Stomach (tissue), 9 donors: ENCODE measurements around the gene SPATA18. TPM values are rescaled to one million over a fixed set of nuclear protein-coding genes. Genes with fewer than 3 reads are reported as not detected.

ENCODE experiments used
- DNase-seq, 2 donors: peaks; one replicate each; pipeline versions ENCODE4 v3.0.0 to v3.0.0-alpha.2; 2013 to 2019
- H3K27ac ChIP-seq, 5 donors: fragments of 200-600 bp in 4 of 5; sonication (generic) in 4 of 5; one replicate each; pipeline ENCODE4 v1.5.1; 2013 to 2019; ENCODE audit warnings: mild to moderate bottlenecking in 1 of 5, moderate library complexity in 1 of 5
- H3K27me3 ChIP-seq, 3 donors: fragments of 200-600 bp; sonication (generic); one replicate each; pipeline ENCODE4 v1.5.1; 2017 to 2019; ENCODE audit warnings: mixed run types in 1 of 3
- H3K36me3 ChIP-seq, 4 donors: fragments of 200-600 bp; sonication (generic); 1 replicate in 3 of 4; 2 replicates in 1 of 4; pipeline ENCODE4 v1.5.1; 2016 to 2019
- H3K4me1 ChIP-seq, 4 donors: fragments of 200-600 bp; sonication (generic); one replicate each; pipeline ENCODE4 v1.5.1; 2016 to 2019
- H3K4me3 ChIP-seq, 4 donors: fragments of 200-600 bp; sonication (generic) in 3 of 4; one replicate each; pipeline ENCODE4 v1.5.1; 2016 to 2019; ENCODE audit warnings: mild to moderate bottlenecking in 1 of 4
- H3K9me3 ChIP-seq, 4 donors: fragments of 200-600 bp; sonication (generic); one replicate each; pipeline ENCODE4 v1.5.1; 2016 to 2019
- CTCF ChIP-seq, 7 experiments: fragments of 450-650 bp in 4 of 7; fragments of 200-600 bp in 3 of 7; sonication (generic) in 3 of 7; IDR thresholded peaks; one replicate each; pipeline ENCODE4 v1.5.1; 2016 to 2019; ENCODE audit warnings: antibody characterized with exemption in 7 of 7, control low read depth in 2 of 7, mild to moderate bottlenecking in 1 of 7
- EP300 ChIP-seq: sonication (generic); formaldehyde crosslinking; IDR thresholded peaks from one replicate; pipeline ENCODE4 v1.6.1; 2017; ENCODE audit warnings: antibody characterized with exemption
- POLR2A ChIP-seq, 4 donors: fragments of 450-650 bp; IDR thresholded peaks; one replicate each; pipeline ENCODE4 v1.6.1; 2016; ENCODE audit warnings: antibody characterized with exemption in 4 of 4, control low read depth in 2 of 4, mild to moderate bottlenecking in 1 of 4, moderate library complexity in 1 of 4
- POLR2AphosphoS5 ChIP-seq, 3 donors: sonication (generic); formaldehyde crosslinking; IDR thresholded peaks; one replicate each; pipeline ENCODE4 v1.6.1; 2016; ENCODE audit warnings: antibody characterized with exemption in 3 of 3
- WGBS, 5 donors: extraction: QIAGEN DNeasy Blood & Tissue Kit in 3 of 5; methylation state at CpG; one replicate each; pipeline versions ENCODE4 v1.1.5 to v1.1.7; 2013 to 2018; 5-methylcytosine and 5-hydroxymethylcytosine counted together
- intact Hi-C: fragments of 100-400 bp; cut with DNase I; formaldehyde crosslinking; loops from one replicate; pipeline ENCODE4 v1.15.1; 2023; ENCODE audit warnings: low total_unique reads
- polyA plus RNA-seq, 3 donors: library from polyadenylated mRNA; stranded (reverse); fragments of 200-250 nt; gene quantifications; one replicate each; pipeline ENCODE4 v1.2.3, GENCODE V29; 2013
- total RNA-seq, 5 donors: library from RNA; depleted of rRNA; stranded (reverse); fragments of >200 nt; gene quantifications; one replicate each; pipeline versions ENCODE4 v1.1.0 to v1.2.3, GENCODE V29; 2014 to 2016
- donor health status: healthy with polysubstance abuse.
- donor health status: Bipolar disorder and iron deficiency.
- donor health status: healthy.

The SPATA18 gene
- total and polyA plus RNA-seq, 8 donors, result 1.8 to 21.1 (median 3.9) TPM; not detected in 1

GRCh38 chr4:52091801-52092200 is 40.7 kb downstream of the SPATA18 start:
- Histone ChIP-seq H3K36me3 (no peaks in the 10 kb centered on the region), H3K4me3 (no peak overlapping the region), H3K27ac (no peak overlapping the region), H3K9me3 (peaks cover 0 to 5% (median 0%) of the 10 kb centered on the region in 4 donors), H3K27me3 (no peaks in the 10 kb centered on the region), H3K4me1 (no peaks in the 10 kb centered on the region)
- TF ChIP-seq POLR2AphosphoS5 (IDR thresholded peaks at IDR 0.05) (no peak), CTCF (IDR thresholded peaks at IDR 0.05) (no peak), POLR2A (IDR thresholded peaks at IDR 0.05) (no peak)
- intact Hi-C loops, result no loop called here
- no peak for DNase-seq
- WGBS, 5 donors, result 49 to 66% (median 58%) methylated on average over 4 to 5 of the region's 5 CpGs

- WGBS, 5 donors, result 89 to 100% (median 94%) methylated on average over 1 of the region's 1 CpG
- no peak for DNase-seq
- no peaks in the 10 kb centered on the region for H3K9me3 ChIP-seq
- intact Hi-C loops, result no loop called here
- no peaks in the 10 kb centered on the region for H3K27me3 ChIP-seq
- H3K27ac ChIP-seq, result no peak overlapping the region
- no peak for TF ChIP-seq POLR2A (IDR thresholded peaks at IDR 0.05)
- no peak for TF ChIP-seq POLR2AphosphoS5 (IDR thresholded peaks at IDR 0.05)
- TF ChIP-seq EP300, result no peak
- no peak for TF ChIP-seq CTCF (IDR thresholded peaks at IDR 0.05)
- no peaks in the 10 kb centered on the region for H3K36me3 ChIP-seq
- no peaks in the 10 kb centered on the region for H3K4me1 ChIP-seq
- H3K4me3 ChIP-seq, result no peak overlapping the region
Observed at GRCh38 chr4:52093466-52093865, 42.4 kb downstream of the SPATA18 start.

- intact Hi-C loops, result no loop called here
- H3K27me3 ChIP-seq, result no peaks in the 10 kb centered on the region
- WGBS, 5 donors, result 81 to 94% (median 86%) methylated on average over 8 of the region's 8 CpGs
Observed at GRCh38 chr4:52094376-52095145, 43.5 kb downstream of the SPATA18 start.

GRCh38 chr4:52095374-52095773 is 44.3 kb downstream of the SPATA18 start:
- H3K4me1 ChIP-seq, result no peaks in the 10 kb centered on the region
- intact Hi-C loops, result no loop called here
- no peak overlapping the region for H3K27ac ChIP-seq
- 51 to 74% (median 62%) methylated on average over 1 of the region's 1 CpG for WGBS, 5 donors
- no peaks in the 10 kb centered on the region for H3K9me3 ChIP-seq
- TF ChIP-seq CTCF (IDR thresholded peaks at IDR 0.05) (no peak), EP300 (no peak), POLR2A (IDR thresholded peaks at IDR 0.05) (no peak), POLR2AphosphoS5 (IDR thresholded peaks at IDR 0.05) (no peak)
- no peaks in the 10 kb centered on the region for H3K36me3 ChIP-seq
- DNase-seq, result no peak
- H3K27me3 ChIP-seq, result no peaks in the 10 kb centered on the region
- no peak overlapping the region for H3K4me3 ChIP-seq

More at GRCh38 chr4:52094376-52095145, 43.5 kb downstream of the SPATA18 start:
- Histone ChIP-seq H3K9me3 (no peaks in the 10 kb centered on the region), H3K27ac (no peak overlapping the region), H3K4me1 (no peaks in the 10 kb centered on the region), H3K4me3 (no peak overlapping the region), H3K36me3 (no peaks in the 10 kb centered on the region)
- TF ChIP-seq CTCF (IDR thresholded peaks at IDR 0.05), result no peak
- no peak for TF ChIP-seq EP300
- no peak for TF ChIP-seq POLR2A (IDR thresholded peaks at IDR 0.05)
- no peak for TF ChIP-seq POLR2AphosphoS5 (IDR thresholded peaks at IDR 0.05)
- no peak for DNase-seq
